Right lobe of liver (tissue), 6 donors: ENCODE results near the gene CYP2R1. TPM values are rescaled to one million over a fixed set of nuclear protein-coding genes. Genes with fewer than 3 reads are reported as not detected.

Source experiments
- ATAC-seq, 4 donors: fragments of 200-7000 bp; cut with Tn5 transposase; one replicate each; pipeline ENCODE4 v1.9.1; 2020; ENCODE audit warnings: mild to moderate bottlenecking in 4 of 4, moderate library complexity in 4 of 4
- DNase-seq, 3 donors: peaks; one replicate each; pipeline ENCODE4 v3.0.0-alpha.2; 2020
- H3K27ac ChIP-seq, 3 donors: fragments of 200-600 bp; one replicate each; pipeline ENCODE4 v1.8.0; 2022
- H3K27me3 ChIP-seq, 2 donors: fragments of 200-600 bp; one replicate each; pipeline ENCODE4 v1.8.0; 2022
- H3K36me3 ChIP-seq, 4 donors: fragments of 200-600 bp; sonication (generic) in 1 of 4; one replicate each; pipeline versions ENCODE4 v1.5.1 to v1.8.0; 2017 to 2022; ENCODE audit warnings: control low read depth in 1 of 4
- H3K4me1 ChIP-seq, 4 donors: fragments of 200-600 bp; sonication (generic) in 1 of 4; one replicate each; pipeline versions ENCODE4 v1.5.1 to v1.8.0; 2017 to 2022; ENCODE audit warnings: control low read depth in 1 of 4
- H3K4me3 ChIP-seq, 3 donors: fragments of 200-600 bp; one replicate each; pipeline ENCODE4 v1.8.0; 2022
- H3K9me3 ChIP-seq, 4 donors: fragments of 200-600 bp; sonication (generic) in 1 of 4; one replicate each; pipeline versions ENCODE4 v1.5.1 to v1.8.0; 2017 to 2022; ENCODE audit warnings: control low read depth in 1 of 4
- POLR2A ChIP-seq: fragments of 450-650 bp; IDR thresholded peaks from one replicate; pipeline ENCODE4 v1.6.1; 2017; ENCODE audit warnings: antibody characterized with exemption, mild to moderate bottlenecking
- WGBS: methylation state at CpG from one replicate; pipeline ENCODE4 v1.1.6; 2018; ENCODE audit warnings: low coverage, low lambda C conversion rate; ENCODE audit not compliant: insufficient coverage; ENCODE audit errors: missing lambda C conversion rate; 5-methylcytosine and 5-hydroxymethylcytosine counted together
- intact Hi-C, 2 donors: fragments of 100-400 bp; cut with DNase I; formaldehyde crosslinking; loops; one replicate each; pipeline versions ENCODE4 v1.11.2 to v1.14.1; 2022
- total RNA-seq, 6 experiments: library from RNA; depleted of rRNA in 2 of 6; stranded (reverse); fragments of >200 nt in 2 of 6; fragmentation: NEBNext Ultra II Directional in 3 of 6; extraction: Animal tissue kit (Norgen Biotek cat#: 25700) in 3 of 6; gene quantifications; one replicate each; pipeline versions ENCODE4 v1.1.0 to v1.2.4, GENCODE V29; 2016 to 2023
- TF ChIP-seq, protein P1 (sequence below), 4 donors: fragments of 200-600 bp in 3 of 4; fragments of 450-650 bp in 1 of 4; IDR thresholded peaks; one replicate each; pipeline versions ENCODE4 v1.5.1 to v1.8.0; 2016 to 2022; ENCODE audit warnings: antibody characterized with exemption in 4 of 4, mild to moderate bottlenecking in 2 of 4
- donor health status: DM: no; HTN: yes; CAD: no.
- donor health status: DM: no; HTN: no; CAD: no.
- donor health status: DM: no; HTN: no; CAD: no.
- donor health status: DM: no; HTN: yes; CAD: no.
- donor health status: DM: no; HTN: yes; CAD: no.

The CYP2R1 gene
- total RNA-seq, 6 experiments from 2014 or later, result 4.3 to 11.6 (median 6.3) TPM

DNA sequence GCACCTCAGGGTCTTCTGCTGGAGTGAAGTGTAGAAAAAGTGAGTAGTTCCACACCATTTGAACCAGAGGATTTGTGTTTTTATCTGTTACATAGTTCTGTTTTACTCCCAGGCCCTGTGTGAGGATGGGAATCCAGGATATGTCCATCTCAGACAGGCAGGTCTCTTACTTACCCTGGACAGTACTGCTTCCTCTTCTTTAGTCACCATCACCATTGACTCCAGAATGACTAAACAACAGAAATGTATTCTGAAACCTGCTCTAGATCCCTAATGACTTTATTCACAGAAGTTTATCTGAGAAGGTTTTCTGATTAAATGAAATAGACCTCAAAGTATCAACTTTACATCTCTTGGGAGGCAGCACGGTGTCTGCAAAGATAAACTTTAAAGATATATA, 33.6 kb downstream of the CYP2R1 start:
- Histone ChIP-seq H3K27me3 (no peaks in the 10 kb centered on the region), H3K4me3 (no peak overlapping the region), H3K27ac (no peak overlapping the region), H3K9me3 (no peaks in the 10 kb centered on the region), H3K36me3 (peaks cover 0 to 8% (median 0%) of the 10 kb centered on the region in 4 donors), H3K4me1 (peaks cover 0 to 16% (median 0%) of the 10 kb centered on the region in 4 donors)
- TF ChIP-seq, protein P1, sequence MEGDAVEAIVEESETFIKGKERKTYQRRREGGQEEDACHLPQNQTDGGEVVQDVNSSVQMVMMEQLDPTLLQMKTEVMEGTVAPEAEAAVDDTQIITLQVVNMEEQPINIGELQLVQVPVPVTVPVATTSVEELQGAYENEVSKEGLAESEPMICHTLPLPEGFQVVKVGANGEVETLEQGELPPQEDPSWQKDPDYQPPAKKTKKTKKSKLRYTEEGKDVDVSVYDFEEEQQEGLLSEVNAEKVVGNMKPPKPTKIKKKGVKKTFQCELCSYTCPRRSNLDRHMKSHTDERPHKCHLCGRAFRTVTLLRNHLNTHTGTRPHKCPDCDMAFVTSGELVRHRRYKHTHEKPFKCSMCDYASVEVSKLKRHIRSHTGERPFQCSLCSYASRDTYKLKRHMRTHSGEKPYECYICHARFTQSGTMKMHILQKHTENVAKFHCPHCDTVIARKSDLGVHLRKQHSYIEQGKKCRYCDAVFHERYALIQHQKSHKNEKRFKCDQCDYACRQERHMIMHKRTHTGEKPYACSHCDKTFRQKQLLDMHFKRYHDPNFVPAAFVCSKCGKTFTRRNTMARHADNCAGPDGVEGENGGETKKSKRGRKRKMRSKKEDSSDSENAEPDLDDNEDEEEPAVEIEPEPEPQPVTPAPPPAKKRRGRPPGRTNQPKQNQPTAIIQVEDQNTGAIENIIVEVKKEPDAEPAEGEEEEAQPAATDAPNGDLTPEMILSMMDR (IDR thresholded peaks at IDR 0.05), result no peak
- no peak for TF ChIP-seq POLR2A
- 72% methylated on average over 1 of the region's 1 CpG for WGBS
- intact Hi-C loops, result no loop called here
- ATAC-seq (no peak), DNase-seq (no peak)

DNA sequence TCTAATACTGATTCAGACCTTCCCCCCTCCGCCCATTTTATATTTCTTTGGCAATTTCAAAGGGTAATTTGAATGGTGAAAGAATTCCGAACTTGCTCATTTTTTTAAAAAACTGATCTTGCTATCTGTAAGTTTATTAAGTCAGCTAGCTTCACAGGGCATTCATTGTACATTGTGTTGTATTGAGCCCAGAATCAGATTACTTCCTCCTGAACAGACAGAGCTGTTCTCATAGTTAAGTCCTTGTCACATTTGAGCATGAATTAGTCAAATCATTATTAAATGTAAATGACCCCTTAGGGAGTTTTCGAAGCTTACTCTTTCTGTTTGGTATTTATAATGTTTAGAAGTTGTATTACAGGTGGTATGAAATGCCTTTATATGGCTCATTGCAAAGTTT, 34.4 kb downstream of the CYP2R1 start:
- Histone ChIP-seq H3K9me3 (no peaks in the 10 kb centered on the region), H3K4me1 (peaks cover 0 to 16% (median 0%) of the 10 kb centered on the region in 4 donors), H3K36me3 (peaks cover 0 to 8% (median 0%) of the 10 kb centered on the region in 4 donors), H3K27ac (no peak overlapping the region), H3K27me3 (no peaks in the 10 kb centered on the region), H3K4me3 (no peak overlapping the region)
- 88% methylated on average over 3 of the region's 3 CpGs for WGBS
- intact Hi-C loops, result no loop called here
- no peak for ATAC-seq
- TF ChIP-seq, protein P1 (IDR thresholded peaks at IDR 0.05), result no peak
- no peak for TF ChIP-seq POLR2A
- DNase-seq, result no peak

DNA sequence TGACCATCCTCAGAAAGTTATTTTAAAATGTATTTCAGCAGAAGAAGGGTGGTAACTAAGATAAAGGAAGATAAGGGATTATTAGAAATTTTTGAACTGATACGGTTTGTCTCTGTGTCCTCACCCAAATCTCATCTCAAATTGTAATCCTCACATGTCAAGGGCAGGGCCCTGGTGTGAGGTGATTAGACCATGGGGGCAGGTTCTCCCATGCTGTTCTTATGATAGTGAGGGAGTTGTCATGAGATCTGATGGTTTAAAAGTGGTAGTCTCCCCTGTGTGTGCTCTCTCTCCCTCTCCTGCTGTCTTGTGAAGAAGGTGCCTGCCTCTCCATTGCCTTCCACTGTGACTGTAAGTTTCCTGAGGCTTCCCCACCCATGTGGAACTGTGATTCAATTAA, 36.1 kb downstream of the CYP2R1 start:
- 100% methylated on average over 1 of the region's 1 CpG for WGBS
- Histone ChIP-seq H3K9me3 (no peaks in the 10 kb centered on the region), H3K36me3 (peaks cover 0 to 8% (median 0%) of the 10 kb centered on the region in 4 donors), H3K4me1 (peaks cover 0 to 5% (median 0%) of the 10 kb centered on the region in 4 donors), H3K27ac (no peak overlapping the region), H3K4me3 (no peak overlapping the region), H3K27me3 (no peaks in the 10 kb centered on the region)
- TF ChIP-seq, protein P1 (IDR thresholded peaks at IDR 0.05), result no peak
- no peak for TF ChIP-seq POLR2A
- ATAC-seq, result no peak
- intact Hi-C loops, result no loop called here
- no peak for DNase-seq

DNA sequence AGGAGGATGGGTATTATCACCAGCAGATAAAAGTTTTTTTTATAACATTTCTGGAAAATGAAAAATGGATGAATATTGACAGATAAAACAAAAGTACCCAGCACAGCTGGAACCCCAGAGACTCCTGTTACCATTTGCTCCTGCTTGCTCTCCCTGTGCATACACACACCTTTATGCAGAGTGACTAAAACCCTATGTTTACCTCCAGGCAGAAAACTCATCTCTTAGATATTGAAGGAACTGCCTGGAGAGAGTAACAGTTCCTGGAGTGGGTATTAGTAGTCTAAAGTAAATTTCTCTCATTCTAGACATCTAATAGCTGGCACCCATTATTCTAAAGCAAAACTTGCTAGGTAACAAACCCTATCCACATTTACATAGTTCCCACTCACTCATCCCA, 38.0 kb downstream of the CYP2R1 start:
- TF ChIP-seq, protein P1 (IDR thresholded peaks at IDR 0.05), result no peak
- no peak for TF ChIP-seq POLR2A

DNA sequence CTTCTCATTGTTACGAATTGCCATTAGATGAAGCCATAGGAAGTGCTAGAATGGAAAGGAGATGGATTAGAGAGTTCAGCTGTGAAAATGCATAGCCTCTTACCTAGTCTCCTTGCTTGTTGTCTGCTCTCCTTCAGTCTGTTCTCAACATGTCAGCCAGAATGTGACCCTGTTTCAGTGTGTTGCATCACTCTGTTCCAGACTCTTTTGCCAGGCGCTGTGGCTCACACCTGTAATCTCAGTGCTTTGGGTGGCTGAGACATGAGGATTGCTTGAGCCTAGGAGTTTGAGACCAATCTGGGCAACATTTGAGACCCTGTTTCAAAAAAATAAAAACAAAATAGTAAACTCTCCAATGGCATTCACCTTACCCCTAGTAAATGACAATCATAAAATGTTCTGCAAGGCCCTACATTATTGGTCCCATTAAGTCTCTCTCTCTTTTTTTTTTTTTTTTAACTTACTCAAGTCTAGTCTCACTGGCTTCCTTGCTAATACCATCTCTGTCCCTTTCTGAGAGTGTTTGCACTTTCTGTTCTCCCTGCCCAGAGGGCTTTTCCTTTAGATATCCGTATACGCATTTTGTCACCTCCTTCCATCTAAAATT, 39.4 kb downstream of the CYP2R1 start:
- H3K27me3 ChIP-seq, result no peaks in the 10 kb centered on the region
- no peaks in the 10 kb centered on the region for H3K9me3 ChIP-seq
- H3K4me1 ChIP-seq, result no peaks in the 10 kb centered on the region
- H3K4me3 ChIP-seq, result no peak overlapping the region
- intact Hi-C loops, result no loop called here
- no peak overlapping the region for H3K27ac ChIP-seq
- ATAC-seq (peak; percentile 38 to 69 (median 56)), DNase-seq (no peak)
- no peak for TF ChIP-seq POLR2A
- TF ChIP-seq, protein P1 (IDR thresholded peaks at IDR 0.05), result no peak
- H3K36me3 ChIP-seq, result no peaks in the 10 kb centered on the region
- 70% methylated on average over 4 of the region's 4 CpGs for WGBS

More for the DNA sequence above, 38.0 kb downstream of the CYP2R1 start:
- peaks cover 0 to 8% (median 0%) of the 10 kb centered on the region in 4 donors for H3K36me3 ChIP-seq
- H3K4me1 ChIP-seq, result no peaks in the 10 kb centered on the region
- no peaks in the 10 kb centered on the region for H3K9me3 ChIP-seq
- H3K27me3 ChIP-seq, result no peaks in the 10 kb centered on the region
- H3K4me3 ChIP-seq, result no peak overlapping the region
- intact Hi-C loops, result no loop called here
- DNase-seq (no peak), ATAC-seq (no peak)
- H3K27ac ChIP-seq, result no peak overlapping the region
